Vagina (tissue), 2 donors: ENCODE measurements around the gene ADAMTS4.

Source experiments
- POLR2A ChIP-seq, 2 donors: fragments of 450-650 bp; IDR thresholded peaks; one replicate each; pipeline ENCODE4 v1.6.1; 2017; ENCODE audit warnings: antibody characterized with exemption in 2 of 2, mild to moderate bottlenecking in 2 of 2, moderate library complexity in 2 of 2
- TF ChIP-seq, protein P1 (sequence below), 3 experiments: fragments of 450-650 bp in 2 of 3; fragments of 200-600 bp in 1 of 3; sonication (generic) in 1 of 3; IDR thresholded peaks; one replicate each; pipeline ENCODE4 v1.5.1; 2017 to 2019; ENCODE audit warnings: antibody characterized with exemption in 3 of 3, mild to moderate bottlenecking in 2 of 3, moderate library complexity in 2 of 3

DNA sequence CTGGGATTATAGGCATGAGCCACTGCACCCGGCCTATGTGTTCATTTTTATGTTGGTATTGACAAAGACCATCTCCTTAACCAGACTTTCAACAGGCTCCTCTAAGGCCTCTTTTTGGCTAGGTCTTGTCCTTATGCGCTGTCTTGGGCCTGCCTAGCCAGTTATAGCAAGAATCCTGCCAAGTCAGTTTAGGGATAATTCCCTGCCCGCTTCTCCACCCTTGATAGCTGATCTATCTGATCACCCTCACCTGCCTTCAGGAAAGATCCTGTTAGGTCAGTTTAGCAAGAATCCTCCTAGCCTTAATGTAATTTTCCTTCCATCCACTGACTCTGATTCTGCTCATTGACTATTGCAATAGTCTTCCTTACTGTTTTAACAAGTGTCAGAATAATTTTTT, 19.2 kb downstream of the ADAMTS4 start:
- TF ChIP-seq, protein P1, sequence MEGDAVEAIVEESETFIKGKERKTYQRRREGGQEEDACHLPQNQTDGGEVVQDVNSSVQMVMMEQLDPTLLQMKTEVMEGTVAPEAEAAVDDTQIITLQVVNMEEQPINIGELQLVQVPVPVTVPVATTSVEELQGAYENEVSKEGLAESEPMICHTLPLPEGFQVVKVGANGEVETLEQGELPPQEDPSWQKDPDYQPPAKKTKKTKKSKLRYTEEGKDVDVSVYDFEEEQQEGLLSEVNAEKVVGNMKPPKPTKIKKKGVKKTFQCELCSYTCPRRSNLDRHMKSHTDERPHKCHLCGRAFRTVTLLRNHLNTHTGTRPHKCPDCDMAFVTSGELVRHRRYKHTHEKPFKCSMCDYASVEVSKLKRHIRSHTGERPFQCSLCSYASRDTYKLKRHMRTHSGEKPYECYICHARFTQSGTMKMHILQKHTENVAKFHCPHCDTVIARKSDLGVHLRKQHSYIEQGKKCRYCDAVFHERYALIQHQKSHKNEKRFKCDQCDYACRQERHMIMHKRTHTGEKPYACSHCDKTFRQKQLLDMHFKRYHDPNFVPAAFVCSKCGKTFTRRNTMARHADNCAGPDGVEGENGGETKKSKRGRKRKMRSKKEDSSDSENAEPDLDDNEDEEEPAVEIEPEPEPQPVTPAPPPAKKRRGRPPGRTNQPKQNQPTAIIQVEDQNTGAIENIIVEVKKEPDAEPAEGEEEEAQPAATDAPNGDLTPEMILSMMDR (IDR thresholded peaks at IDR 0.05) = no peak
- no peak for TF ChIP-seq POLR2A (IDR thresholded peaks at IDR 0.05)
